ENCODE results near the gene CHN2.
"Not testable (repeated sequence)": the region's sequence is repeated elsewhere in the genome, so short reads cannot be mapped to it uniquely, and the experiment has no call there.

Gene CHN2

DNA sequence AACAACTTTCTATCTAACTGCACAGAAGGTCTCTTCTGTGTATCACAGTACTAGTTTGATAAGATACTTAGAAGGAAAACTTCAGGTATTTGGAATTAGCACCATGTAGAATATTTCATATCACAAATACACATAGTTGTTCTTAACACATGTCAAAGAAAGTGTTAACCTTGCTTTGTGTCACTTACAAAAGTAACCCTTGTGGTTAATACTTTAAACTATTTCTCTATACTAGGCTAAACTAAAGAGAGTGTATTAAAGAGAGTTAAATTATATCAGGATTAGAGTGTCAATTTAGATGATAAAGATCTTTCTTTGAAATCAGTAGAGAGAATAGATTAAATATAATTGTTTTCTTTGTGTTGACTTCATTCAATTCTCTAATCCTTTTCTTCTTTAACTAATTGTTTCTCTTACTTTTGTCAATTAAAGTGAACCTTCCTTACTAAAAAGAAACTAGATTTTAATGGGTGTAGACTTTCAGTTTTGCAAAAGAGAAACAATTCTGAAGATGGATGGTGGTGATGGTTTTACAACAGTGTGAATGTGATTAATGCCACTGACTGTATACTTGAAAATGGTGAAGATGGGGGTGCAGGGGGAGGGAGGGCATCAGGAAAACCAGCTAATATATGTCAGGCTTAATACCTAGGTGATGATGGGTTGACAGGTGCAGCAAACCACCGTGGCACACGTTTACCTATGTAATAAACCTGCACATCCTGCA lies 67.8 kb downstream of the CHN2 start:
- TF ChIP-seq, protein P1, sequence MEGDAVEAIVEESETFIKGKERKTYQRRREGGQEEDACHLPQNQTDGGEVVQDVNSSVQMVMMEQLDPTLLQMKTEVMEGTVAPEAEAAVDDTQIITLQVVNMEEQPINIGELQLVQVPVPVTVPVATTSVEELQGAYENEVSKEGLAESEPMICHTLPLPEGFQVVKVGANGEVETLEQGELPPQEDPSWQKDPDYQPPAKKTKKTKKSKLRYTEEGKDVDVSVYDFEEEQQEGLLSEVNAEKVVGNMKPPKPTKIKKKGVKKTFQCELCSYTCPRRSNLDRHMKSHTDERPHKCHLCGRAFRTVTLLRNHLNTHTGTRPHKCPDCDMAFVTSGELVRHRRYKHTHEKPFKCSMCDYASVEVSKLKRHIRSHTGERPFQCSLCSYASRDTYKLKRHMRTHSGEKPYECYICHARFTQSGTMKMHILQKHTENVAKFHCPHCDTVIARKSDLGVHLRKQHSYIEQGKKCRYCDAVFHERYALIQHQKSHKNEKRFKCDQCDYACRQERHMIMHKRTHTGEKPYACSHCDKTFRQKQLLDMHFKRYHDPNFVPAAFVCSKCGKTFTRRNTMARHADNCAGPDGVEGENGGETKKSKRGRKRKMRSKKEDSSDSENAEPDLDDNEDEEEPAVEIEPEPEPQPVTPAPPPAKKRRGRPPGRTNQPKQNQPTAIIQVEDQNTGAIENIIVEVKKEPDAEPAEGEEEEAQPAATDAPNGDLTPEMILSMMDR (IDR thresholded peaks at IDR 0.05; ENCODE audit: control insufficient read depth, extremely low read depth, insufficient read depth) = no peak
- no peak overlapping the region for H3K4me3 ChIP-seq (ENCODE audit: low read depth, low read length)
- DNase-seq (ENCODE audit: low read depth) = no peak

DNA sequence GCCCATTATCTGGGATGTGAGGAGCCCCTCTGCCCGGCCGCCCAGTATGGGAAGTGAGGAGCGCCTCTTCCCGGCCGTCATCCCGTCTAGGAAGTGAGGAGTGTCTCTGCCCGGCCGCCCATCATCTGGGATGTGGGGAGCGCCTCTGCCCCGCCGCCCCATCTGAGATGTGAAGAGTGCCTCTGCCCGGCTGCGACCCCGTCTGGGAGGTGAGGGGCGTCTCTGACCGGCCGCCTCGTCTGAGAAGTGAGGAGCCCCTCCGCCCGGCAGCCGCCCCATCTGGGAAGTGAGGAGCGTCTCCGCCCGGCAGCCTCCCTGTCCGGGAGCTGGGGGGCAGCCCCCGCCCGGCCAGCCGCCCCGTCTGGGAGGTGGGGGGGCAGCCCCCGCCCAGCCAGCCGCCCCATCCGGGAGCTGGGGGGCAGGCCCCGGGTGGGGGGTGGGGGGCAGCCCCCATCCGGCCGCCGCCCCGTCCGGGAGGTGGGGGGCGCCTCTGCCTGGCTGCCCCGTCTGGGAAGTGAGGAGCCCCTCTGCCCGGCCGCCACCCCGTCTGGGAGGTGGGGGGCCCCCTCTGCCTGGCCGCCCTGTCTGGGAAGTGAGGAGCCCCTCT lies 69.1 kb downstream of the CHN2 start:
- not testable (repeated sequence) for H3K4me3 ChIP-seq (ENCODE audit: low read depth, low read length); DNase-seq (ENCODE audit: low read depth)

DNA sequence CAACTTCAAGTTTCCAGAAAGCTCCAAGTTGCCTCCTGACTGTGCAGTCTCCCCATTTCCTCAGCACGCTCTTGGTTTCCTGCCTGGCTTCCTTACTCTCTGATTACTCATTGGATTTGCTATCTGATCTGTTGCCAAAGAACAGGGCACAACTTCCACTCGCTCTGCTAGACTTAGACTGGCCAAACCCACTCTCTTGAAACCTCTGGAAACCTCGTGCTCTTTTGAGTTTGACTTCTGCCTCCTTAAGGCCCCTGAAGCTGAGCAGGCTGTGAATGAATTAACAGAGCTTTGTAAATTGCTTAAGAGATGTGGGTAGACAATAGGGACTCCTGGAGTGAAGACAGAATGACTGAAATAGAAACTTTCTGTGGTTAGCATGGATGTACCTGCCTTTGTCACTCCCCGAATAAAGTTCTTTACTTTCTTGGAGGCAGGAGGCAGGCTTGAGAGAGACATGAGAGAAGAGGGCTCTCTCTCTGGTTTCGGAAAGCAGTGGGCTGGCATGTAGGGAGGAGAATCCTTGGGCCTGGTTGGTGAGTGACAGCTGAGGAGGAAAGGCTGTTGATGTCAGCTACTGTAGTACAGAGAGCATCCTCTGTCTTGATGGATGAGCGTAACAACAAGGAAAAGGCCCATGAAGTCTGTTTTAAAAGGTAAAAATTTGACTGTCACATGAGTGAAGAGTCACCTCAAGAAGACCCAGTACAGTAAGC lies 70.8 kb downstream of the CHN2 start:
- TF ChIP-seq, protein P1 (IDR thresholded peaks at IDR 0.05; ENCODE audit: control insufficient read depth, extremely low read depth, insufficient read depth) = no peak
- no peak overlapping the region for H3K4me3 ChIP-seq (ENCODE audit: low read depth, low read length)
- no peak for DNase-seq (ENCODE audit: low read depth)

DNA sequence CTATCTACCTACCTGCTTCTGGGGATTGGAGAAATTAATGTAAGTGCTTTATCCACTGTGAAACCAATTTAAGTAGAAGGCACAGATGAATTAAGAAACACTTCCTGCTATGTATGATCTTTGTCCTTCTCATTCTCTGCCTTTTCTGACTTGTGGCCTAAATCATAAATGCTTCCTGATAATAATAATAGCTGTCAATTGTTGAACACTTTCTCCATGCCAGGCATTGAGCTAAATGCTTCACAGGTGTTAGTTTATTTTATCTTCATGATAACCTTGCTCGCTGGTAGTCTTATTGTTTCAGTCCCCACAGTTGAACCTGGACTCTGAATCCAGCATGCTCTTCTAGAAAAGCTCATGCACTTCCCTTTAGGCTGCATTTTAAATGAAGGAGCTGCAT lies 75.4 kb downstream of the CHN2 start:
- no peak overlapping the region for H3K4me3 ChIP-seq (ENCODE audit: low read depth, low read length)
- DNase-seq (ENCODE audit: low read depth) = no peak
- TF ChIP-seq, protein P1 (IDR thresholded peaks at IDR 0.05; ENCODE audit: control insufficient read depth, extremely low read depth, insufficient read depth) = no peak

DNA sequence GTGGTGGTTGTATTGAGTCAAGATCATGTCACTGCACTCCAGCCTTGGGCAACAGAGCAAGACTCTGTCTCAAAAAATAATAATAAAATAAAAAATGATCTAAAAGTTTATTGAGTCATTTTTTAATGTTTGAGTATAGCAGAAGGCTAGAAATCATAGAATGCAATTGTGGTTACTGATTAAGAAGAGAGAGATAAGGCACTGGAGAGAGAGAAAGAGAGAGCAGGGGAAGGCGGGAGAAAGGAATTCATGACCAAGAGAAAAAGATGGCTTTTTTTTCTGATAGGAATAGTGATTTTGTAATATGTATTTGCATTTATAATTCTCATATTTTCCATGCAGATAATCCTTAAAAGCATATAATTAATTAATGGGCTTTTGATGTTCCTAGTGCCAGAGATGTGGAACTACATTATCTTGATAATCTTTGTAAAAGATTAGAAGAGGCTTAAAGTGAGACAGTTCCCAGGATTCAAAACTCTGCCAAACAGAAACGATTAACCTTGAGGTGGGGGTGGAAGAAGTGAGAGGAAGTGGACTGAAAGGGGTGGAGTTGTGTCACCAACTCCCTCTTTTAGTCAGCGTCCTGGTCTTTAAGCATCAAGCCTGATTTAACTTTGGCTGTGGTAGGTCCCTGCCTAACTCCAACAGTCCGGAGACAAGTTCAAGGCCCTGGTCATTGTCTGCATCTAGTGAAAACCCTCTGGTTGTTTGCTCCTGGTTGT lies 76.2 kb downstream of the CHN2 start:
- H3K4me3 ChIP-seq (ENCODE audit: low read depth, low read length) = no peak overlapping the region
- TF ChIP-seq, protein P1 (IDR thresholded peaks at IDR 0.05; ENCODE audit: control insufficient read depth, extremely low read depth, insufficient read depth) = no peak
- DNase-seq (ENCODE audit: low read depth) = no peak

DNA sequence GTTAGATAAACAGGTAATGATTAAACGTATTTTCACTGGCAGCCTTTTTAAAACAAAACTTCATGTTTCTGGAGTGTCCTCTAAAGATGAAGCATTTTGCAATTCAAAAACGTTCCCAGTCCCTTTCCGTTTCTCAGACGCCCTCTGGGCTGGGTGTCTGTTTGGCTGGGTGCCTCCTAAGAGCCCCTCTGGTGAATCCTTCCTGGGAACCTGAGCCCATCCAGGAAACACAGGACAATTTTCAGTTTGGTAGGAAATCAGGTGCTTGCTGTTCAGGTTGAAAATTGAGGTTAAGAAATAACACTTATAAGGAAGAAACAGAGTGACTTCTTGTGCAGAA lies 76.7 kb downstream of the CHN2 start:
- DNase-seq (ENCODE audit: low read depth) = no peak
- no peak overlapping the region for H3K4me3 ChIP-seq (ENCODE audit: low read depth, low read length)

More for the DNA sequence above, 76.7 kb downstream of the CHN2 start:
- TF ChIP-seq, protein P1 (IDR thresholded peaks at IDR 0.05; ENCODE audit: control insufficient read depth, extremely low read depth, insufficient read depth) = no peak

Measured in LNCaP clone FGC (cell line).